Chondrocyte (in vitro differentiated cells): Measurements from ENCODE around the gene GALNT4. TPM values are rescaled to one million over a fixed set of nuclear protein-coding genes. Genes with fewer than 3 reads are reported as not detected.

Experiments used
- DNase-seq: peaks from one replicate; pipeline ENCODE4 v3.0.0; 2021; ENCODE audit warnings: mixed read lengths, low spot score
- H3K27ac Mint-ChIP-seq: one replicate; pipeline ENCODE4 v1.8.0; 2021; ENCODE audit warnings: mild to moderate bottlenecking, moderate library complexity, mixed read lengths; ENCODE audit not compliant: unreplicated experiment
- H3K27me3 Mint-ChIP-seq: 2 replicates; pipeline ENCODE4 v1.8.0; 2021; ENCODE audit warnings: low read depth, mixed read lengths
- H3K36me3 Mint-ChIP-seq: 2 replicates; pipeline ENCODE4 v1.8.0; 2021; ENCODE audit warnings: low read depth, mixed read lengths
- H3K4me1 Mint-ChIP-seq: 2 replicates; pipeline ENCODE4 v1.8.0; 2021; ENCODE audit warnings: low read depth, mild to moderate bottlenecking, mixed read lengths
- H3K4me3 Mint-ChIP-seq: one replicate; pipeline ENCODE4 v1.8.0; 2021; ENCODE audit warnings: mild to moderate bottlenecking, moderate library complexity, mixed read lengths; ENCODE audit not compliant: unreplicated experiment
- H3K9me3 Mint-ChIP-seq: 2 replicates; pipeline ENCODE4 v1.8.0; 2021; ENCODE audit warnings: low read depth, mixed read lengths
- total RNA-seq: library from RNA; stranded (reverse); gene quantifications from 3 replicates; pipeline ENCODE4 v1.2.1, GENCODE V29; 2021
- TF ChIP-seq, protein P1 (sequence below): fragments of 200-600 bp; sonication (generic); IDR thresholded peaks from 2 replicates; pipeline ENCODE4 v1.5.0; 2021; ENCODE audit warnings: antibody characterized with exemption, mild to moderate bottlenecking, moderate library complexity

GALNT4 gene
- total RNA-seq, 1 donor from 2014 or later: 4.9 TPM

- Mint-ChIP-seq H3K27ac (no peak overlapping the region), H3K4me3 (no peak overlapping the region), H3K27me3 (no peaks in the 10 kb centered on the region), H3K9me3 (peaks cover 6% of the 10 kb centered on the region), H3K36me3 (peaks cover 5% of the 10 kb centered on the region), H3K4me1 (peaks cover 3% of the 10 kb centered on the region)
- no peak for DNase-seq
- TF ChIP-seq, protein P1, sequence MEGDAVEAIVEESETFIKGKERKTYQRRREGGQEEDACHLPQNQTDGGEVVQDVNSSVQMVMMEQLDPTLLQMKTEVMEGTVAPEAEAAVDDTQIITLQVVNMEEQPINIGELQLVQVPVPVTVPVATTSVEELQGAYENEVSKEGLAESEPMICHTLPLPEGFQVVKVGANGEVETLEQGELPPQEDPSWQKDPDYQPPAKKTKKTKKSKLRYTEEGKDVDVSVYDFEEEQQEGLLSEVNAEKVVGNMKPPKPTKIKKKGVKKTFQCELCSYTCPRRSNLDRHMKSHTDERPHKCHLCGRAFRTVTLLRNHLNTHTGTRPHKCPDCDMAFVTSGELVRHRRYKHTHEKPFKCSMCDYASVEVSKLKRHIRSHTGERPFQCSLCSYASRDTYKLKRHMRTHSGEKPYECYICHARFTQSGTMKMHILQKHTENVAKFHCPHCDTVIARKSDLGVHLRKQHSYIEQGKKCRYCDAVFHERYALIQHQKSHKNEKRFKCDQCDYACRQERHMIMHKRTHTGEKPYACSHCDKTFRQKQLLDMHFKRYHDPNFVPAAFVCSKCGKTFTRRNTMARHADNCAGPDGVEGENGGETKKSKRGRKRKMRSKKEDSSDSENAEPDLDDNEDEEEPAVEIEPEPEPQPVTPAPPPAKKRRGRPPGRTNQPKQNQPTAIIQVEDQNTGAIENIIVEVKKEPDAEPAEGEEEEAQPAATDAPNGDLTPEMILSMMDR: no peak
Observed at GRCh38 chr12:89552376-89552775, 27.8 kb upstream of the GALNT4 start.

GRCh38 chr12:89551747-89552146 lies 27.2 kb upstream of the GALNT4 start:
- peaks cover 6% of the 10 kb centered on the region for H3K9me3 Mint-ChIP-seq
- DNase-seq: no peak
- no peak overlapping the region for H3K27ac Mint-ChIP-seq
- TF ChIP-seq, protein P1: no peak
- no peaks in the 10 kb centered on the region for H3K27me3 Mint-ChIP-seq
- peaks cover 8% of the 10 kb centered on the region for H3K4me1 Mint-ChIP-seq
- H3K36me3 Mint-ChIP-seq: peaks cover 5% of the 10 kb centered on the region
- no peak overlapping the region for H3K4me3 Mint-ChIP-seq

DNA sequence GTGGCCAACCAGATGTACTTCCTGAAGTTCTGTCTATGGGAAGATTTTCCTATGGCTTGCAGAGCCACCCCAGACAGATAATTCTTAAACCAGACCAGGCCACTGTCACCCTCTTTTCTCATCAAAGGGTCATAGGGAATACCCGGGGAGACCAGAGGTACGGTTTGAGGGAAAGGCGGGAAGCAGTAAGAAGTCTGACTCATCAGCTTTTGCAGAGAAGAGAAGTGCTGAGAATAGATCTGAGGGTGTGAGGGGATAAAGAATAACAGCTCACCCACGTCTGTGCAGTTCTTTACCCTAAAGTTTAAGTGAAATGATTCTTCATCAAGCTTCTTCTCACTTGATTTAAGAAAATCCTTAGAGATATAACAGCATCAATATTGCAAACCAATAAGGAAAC lies 22.5 kb upstream of the GALNT4 start:
- Mint-ChIP-seq H3K27ac (no peak overlapping the region), H3K4me1 (peaks cover 37% of the 10 kb centered on the region), H3K27me3 (no peaks in the 10 kb centered on the region), H3K9me3 (no peaks in the 10 kb centered on the region), H3K36me3 (no peaks in the 10 kb centered on the region), H3K4me3 (no peak overlapping the region)
- TF ChIP-seq, protein P1: no peak
- no peak for DNase-seq

- H3K4me1 Mint-ChIP-seq: peaks cover 40% of the 10 kb centered on the region
- H3K27ac Mint-ChIP-seq: no peak overlapping the region
- no peaks in the 10 kb centered on the region for H3K9me3 Mint-ChIP-seq
- DNase-seq: no peak
- TF ChIP-seq, protein P1: no peak
- H3K27me3 Mint-ChIP-seq: no peaks in the 10 kb centered on the region
- H3K36me3 Mint-ChIP-seq: no peaks in the 10 kb centered on the region
- no peak overlapping the region for H3K4me3 Mint-ChIP-seq
Observed at GRCh38 chr12:89546151-89546550, 21.6 kb upstream of the GALNT4 start.

DNA sequence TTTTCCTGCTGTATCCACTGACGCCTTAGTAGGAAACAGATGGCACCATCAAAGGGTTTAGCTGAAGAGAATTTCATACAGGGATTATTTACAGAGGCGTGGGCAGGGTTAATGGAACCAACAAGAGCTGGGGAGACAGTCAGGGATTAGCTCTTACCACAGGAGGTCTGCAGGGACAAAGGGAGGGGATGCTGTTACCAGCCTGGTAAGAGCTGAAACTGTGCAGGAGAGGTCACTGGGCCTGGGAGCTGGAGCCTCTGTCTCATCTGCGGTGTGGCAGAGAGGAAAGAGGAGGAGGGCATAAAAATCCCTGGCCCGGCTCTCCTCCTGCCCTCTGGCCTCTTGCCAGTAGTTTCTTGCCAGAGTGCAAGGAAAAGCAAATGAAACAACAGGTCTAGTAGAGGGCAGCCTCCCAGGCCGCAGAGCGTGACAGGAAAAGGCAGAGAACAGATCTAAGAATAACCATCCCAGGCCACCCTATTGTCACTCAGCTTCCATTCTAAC lies 20.1 kb upstream of the GALNT4 start:
- Mint-ChIP-seq H3K4me1 (peaks cover 40% of the 10 kb centered on the region), H3K36me3 (no peaks in the 10 kb centered on the region), H3K9me3 (no peaks in the 10 kb centered on the region), H3K27me3 (no peaks in the 10 kb centered on the region), H3K4me3 (no peak overlapping the region), H3K27ac (peak overlapping the region; percentile 61)
- no peak for DNase-seq
- TF ChIP-seq, protein P1: no peak
